ENCODE data around the gene MFSD8. TPM values are rescaled to one million over a fixed set of nuclear protein-coding genes. Genes with fewer than 3 reads are reported as not detected.
"Not testable (repeated sequence)": the region's sequence is repeated elsewhere in the genome, so short reads cannot be mapped to it uniquely, and the experiment has no call there.

MFSD8 gene
- total and polyA plus RNA-seq, 2 of the 8 experiments (the other 6 are each of a cell fraction or from before 2014, with no cell fraction given): 9.2 to 15.8 TPM

GRCh38 chr4:127963633-127964398 is 1.2 kb downstream of the MFSD8 start:
- not testable (repeated sequence) for FAIRE-seq; H2AFZ ChIP-seq (ENCODE audit: low read length); H3K23ac ChIP-seq (ENCODE audit: insufficient read length); H4K5ac ChIP-seq (ENCODE audit: insufficient read length, low read depth, low read length); H3K4me1 ChIP-seq (replicated peaks in 1 of 4; ENCODE audit: control insufficient read depth in 3 of 4, insufficient read depth in 4 of 4, low read length in 3 of 4); H3K9me3 ChIP-seq (ENCODE audit: insufficient read depth in 2 of 2, low read depth in 1 of 2, low read length in 1 of 2); H3K27me3 ChIP-seq (replicated peaks in 1 of 4; ENCODE audit: control insufficient read depth in 3 of 4, extremely low read depth in 1 of 4, insufficient read depth in 3 of 4, low read length in 3 of 4); H3K27ac ChIP-seq (ENCODE audit: low read depth, low read length); H2BK120ac ChIP-seq (replicated peaks; ENCODE audit: low read depth, low read length); H2BK5ac ChIP-seq (ENCODE audit: low read depth, low read length); H2BK20ac ChIP-seq (ENCODE audit: low read length); H3K56ac ChIP-seq (replicated peaks; ENCODE audit: insufficient read length, low read depth, low read length); H3K4ac ChIP-seq (replicated peaks; ENCODE audit: insufficient read length, low read depth, low read length); H2BK15ac ChIP-seq (ENCODE audit: low read length); H3K9ac ChIP-seq (replicated peaks in 1 of 4; ENCODE audit: extremely low read depth in 1 of 4, low read depth in 3 of 4, low read length in 3 of 4); H2AK5ac ChIP-seq (ENCODE audit: low read depth, low read length); H3K23me2 ChIP-seq (ENCODE audit: low read depth, low read length); H3K79me1 ChIP-seq (ENCODE audit: low read depth, low read length); H4K91ac ChIP-seq (replicated peaks; ENCODE audit: insufficient read length, low read length); H4K20me1 ChIP-seq (replicated peaks in 1 of 2; ENCODE audit: control insufficient read depth in 1 of 2, insufficient read depth in 2 of 2, low read length in 2 of 2); H2BK12ac ChIP-seq (ENCODE audit: low read depth, low read length); H3K18ac ChIP-seq (ENCODE audit: extremely low read depth, low read length); H3K36me3 ChIP-seq (ENCODE audit: control insufficient read depth in 2 of 4, insufficient read depth in 4 of 4, low read length in 3 of 4); H3K14ac ChIP-seq (ENCODE audit: insufficient read length); H4K8ac ChIP-seq (ENCODE audit: extremely low read depth, insufficient read depth, low read length)
- Histone ChIP-seq H3K4me2 (ENCODE audit: insufficient read depth in 1 of 2, low read depth in 2 of 2, low read length in 2 of 2) (peak overlapping the region; percentile 18 to 85; a peak in 2 of 4 replicates), H3K4me3 (ENCODE audit: extremely low read depth in 1 of 4, insufficient read depth in 2 of 4, low read depth in 3 of 4, low read length in 4 of 4) (peak overlapping the region in 2 of 4 experiments; percentile 58 to 81; a peak in 4 of 8 replicates), H3K79me2 (ENCODE audit: control insufficient read depth in 1 of 2, insufficient read depth in 2 of 2, low read length in 2 of 2) (peaks cover 0 to 51% of the 10 kb centered on the region in 2 experiments; a peak in 3 of 4 replicates)
- peak in 1 of 2 experiments; percentile 59 for DNase-seq (ENCODE audit: low read depth in 1 of 2, low spot score in 2 of 2)
- POLR2A ChIA-PET (ENCODE audit: partially characterized antibody): interaction anchor here (0.8 to 4.7 kb wide), 9 partner anchors 12 to 182 kb away, joined by 3 to 33 read pairs (median 5); partner anchors contain the start of genes HSPA4L and LARP1B
- 49% methylated on average over 30 of the region's 35 CpGs; no CpG with 5 or more reads in 1 of the 2 experiments for WGBS, 2 experiments (ENCODE audit: extremely low coverage in 1 of 2, insufficient coverage in 1 of 2, insufficient read length in 1 of 2, insufficient replicate concordance in 2 of 2, low coverage in 1 of 2, low lambda C conversion rate in 2 of 2, missing lambda C conversion rate in 1 of 2)
- CTCF ChIA-PET (ENCODE audit: partially characterized antibody): interaction anchor here (0.6 to 1.8 kb wide), 2 partner anchors 87 to 105 kb away, joined by 4 to 6 read pairs; no protein-coding TSS in a partner anchor

All from H1 (cell line).